Measurements from ENCODE around the gene FFAR2.
A peak's percentile ranks its signal among the peaks of the same experiment; 100 is the strongest.

FFAR2 gene

DNA sequence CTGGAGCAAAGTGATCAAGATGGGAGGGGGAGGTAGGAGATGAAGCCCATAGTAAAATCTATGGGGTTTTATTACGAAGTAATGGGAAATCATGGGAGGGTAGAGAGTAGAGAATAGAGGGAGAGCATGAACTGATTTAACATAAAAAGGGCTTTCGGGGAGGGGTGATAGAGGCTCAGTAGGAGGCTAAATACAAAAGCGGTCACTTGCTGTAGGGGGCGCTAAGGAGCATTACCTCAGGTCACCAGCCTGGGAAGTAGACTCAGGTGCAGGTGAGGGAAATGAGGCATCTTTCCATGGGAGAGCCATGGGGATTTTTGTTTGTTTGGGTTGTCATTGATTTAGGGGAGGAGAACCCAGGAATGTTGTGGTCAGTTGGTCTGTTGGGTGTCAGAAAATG is 28.1 kb downstream of the FFAR2 start:
- no peak for DNase-seq (ENCODE audit: low read depth)
- TF ChIP-seq, protein P1, sequence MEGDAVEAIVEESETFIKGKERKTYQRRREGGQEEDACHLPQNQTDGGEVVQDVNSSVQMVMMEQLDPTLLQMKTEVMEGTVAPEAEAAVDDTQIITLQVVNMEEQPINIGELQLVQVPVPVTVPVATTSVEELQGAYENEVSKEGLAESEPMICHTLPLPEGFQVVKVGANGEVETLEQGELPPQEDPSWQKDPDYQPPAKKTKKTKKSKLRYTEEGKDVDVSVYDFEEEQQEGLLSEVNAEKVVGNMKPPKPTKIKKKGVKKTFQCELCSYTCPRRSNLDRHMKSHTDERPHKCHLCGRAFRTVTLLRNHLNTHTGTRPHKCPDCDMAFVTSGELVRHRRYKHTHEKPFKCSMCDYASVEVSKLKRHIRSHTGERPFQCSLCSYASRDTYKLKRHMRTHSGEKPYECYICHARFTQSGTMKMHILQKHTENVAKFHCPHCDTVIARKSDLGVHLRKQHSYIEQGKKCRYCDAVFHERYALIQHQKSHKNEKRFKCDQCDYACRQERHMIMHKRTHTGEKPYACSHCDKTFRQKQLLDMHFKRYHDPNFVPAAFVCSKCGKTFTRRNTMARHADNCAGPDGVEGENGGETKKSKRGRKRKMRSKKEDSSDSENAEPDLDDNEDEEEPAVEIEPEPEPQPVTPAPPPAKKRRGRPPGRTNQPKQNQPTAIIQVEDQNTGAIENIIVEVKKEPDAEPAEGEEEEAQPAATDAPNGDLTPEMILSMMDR (conservative IDR thresholded peaks at IDR 0.05; ENCODE audit: low read depth, low read length), result peak; percentile 36
- no peak overlapping the region for H3K4me3 ChIP-seq (ENCODE audit: low read length)

DNA sequence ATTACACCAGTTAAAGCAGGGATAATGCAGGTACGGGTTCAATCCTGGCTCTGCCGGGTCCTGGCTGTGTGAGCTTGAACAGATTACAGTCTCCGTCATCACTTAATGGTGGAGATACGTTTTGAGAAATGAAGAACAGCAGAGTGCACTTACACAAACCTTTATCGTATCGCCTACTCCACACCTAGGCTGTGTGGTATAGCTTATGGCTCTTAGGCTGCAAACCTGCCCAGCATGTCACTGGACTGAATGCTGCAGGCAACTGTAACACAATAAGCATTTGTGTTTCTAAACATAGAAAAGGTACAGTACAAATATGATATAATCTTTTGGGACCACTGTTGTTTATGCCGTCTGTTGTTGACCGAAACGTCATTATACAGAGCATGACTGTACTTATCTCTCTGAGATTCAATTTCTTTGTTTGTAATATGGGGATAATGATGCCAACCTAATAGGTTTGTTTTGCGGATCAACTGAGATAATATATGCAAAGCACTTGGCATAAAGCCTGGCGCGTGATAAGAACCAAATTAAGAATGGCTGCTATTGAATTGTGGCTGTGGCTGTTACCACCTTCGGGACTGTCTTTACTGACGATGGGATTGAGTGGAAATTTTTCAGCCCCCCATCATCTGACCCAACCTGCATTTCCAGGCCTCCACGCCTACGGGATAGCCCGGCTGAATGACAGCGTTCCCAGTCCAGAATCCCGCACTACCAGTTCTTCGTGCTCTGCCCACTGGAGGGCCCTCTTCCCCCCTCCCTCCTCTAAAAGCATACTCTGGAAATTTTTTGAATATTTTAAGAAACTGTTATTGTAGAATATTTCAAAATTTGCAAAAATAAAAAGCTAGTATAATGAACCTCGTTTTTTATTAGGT is 31.0 kb downstream of the FFAR2 start:
- DNase-seq (ENCODE audit: low read depth), result no peak

DNA sequence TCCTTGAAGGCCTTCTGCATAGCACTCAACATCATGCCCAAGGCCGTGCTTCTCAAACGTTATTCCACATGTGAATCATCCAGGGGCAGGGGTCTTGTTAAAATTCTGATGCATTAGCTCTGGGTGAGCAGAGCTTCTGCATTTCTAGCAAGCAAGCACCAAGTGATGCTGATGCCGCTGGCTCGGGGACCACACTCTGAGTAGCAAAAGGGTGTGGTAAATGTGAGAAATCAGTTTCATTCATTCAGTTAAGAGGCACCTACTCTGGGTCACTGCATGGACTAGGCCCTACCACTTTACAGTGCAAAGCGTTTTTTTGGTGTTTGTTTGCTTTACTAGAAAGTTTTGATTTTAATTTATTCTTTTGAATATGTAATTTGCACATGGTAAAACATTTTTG is 35.0 kb downstream of the FFAR2 start:
- no peak for DNase-seq (ENCODE audit: low read depth)
- no peak overlapping the region for H3K4me3 ChIP-seq (ENCODE audit: low read length)
- TF ChIP-seq, protein P1 (conservative IDR thresholded peaks at IDR 0.05; ENCODE audit: low read depth, low read length), result no peak

More for the DNA sequence above, 31.0 kb downstream of the FFAR2 start:
- no peak overlapping the region for H3K4me3 ChIP-seq (ENCODE audit: low read length)
- TF ChIP-seq, protein P1 (conservative IDR thresholded peaks at IDR 0.05; ENCODE audit: low read depth, low read length), result peak; percentile 3

DNA sequence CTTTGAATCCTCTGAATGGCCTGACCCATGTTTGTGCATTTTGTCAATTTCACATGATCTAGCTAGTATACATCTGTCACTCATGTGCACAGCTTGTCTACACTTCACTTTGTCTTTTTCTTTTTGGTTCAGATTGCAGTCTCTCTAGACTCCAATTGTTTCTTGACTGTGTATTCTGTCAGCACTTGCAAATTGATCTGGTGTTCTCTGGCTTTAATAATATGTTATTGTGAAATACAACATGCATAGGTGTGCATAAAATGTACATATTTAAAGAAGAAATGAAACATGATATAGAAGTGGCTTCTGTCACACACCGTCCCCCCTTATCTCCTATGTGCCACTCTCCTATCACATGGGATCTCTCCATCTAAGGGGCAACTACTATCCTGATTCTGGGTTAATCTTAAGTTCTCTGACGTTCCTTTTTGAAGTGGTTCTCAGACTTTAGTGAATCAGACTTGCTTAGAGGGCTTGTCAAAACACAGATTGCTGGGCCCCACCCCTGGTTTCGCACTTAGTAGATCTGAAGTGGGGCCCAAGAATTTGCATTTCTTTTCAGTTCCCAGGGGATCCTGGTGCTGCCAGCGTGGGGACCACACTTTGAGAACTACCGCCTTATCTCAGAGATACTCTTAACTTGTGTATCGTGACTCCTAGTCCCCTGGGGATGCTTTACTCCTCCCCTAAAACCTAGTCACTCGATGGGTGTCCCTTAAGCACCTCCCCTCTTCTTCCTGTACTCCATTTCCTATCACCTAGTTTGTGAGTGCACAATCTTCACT is 36.4 kb downstream of the FFAR2 start:
- TF ChIP-seq, protein P1 (conservative IDR thresholded peaks at IDR 0.05; ENCODE audit: low read depth, low read length), result no peak
- H3K4me3 ChIP-seq (ENCODE audit: low read length), result no peak overlapping the region
- no peak for DNase-seq (ENCODE audit: low read depth)

DNA sequence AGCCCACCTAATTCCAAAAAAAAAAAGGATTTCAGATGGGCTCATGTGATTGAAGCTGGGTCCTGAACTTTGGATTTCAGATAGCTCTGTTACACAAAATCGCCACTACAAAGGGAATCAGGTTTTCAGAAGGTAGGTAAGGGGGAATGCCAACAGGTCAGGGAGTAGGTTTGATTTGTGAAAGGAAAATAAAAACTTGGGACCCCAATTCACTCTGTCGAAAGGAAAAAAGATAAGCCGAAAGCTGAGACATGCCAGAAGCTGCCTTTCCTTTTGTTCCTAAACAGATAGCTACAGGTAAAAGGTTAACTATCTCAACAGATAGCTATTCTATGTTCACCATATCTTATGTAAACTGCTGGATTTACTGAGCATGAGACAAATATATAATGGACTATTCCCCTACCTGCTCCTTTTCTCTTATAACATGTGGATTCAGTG is 38.2 kb downstream of the FFAR2 start:
- TF ChIP-seq, protein P1 (conservative IDR thresholded peaks at IDR 0.05; ENCODE audit: low read depth, low read length), result no peak
- H3K4me3 ChIP-seq (ENCODE audit: low read length), result no peak overlapping the region
- DNase-seq (ENCODE audit: low read depth), result no peak

DNA sequence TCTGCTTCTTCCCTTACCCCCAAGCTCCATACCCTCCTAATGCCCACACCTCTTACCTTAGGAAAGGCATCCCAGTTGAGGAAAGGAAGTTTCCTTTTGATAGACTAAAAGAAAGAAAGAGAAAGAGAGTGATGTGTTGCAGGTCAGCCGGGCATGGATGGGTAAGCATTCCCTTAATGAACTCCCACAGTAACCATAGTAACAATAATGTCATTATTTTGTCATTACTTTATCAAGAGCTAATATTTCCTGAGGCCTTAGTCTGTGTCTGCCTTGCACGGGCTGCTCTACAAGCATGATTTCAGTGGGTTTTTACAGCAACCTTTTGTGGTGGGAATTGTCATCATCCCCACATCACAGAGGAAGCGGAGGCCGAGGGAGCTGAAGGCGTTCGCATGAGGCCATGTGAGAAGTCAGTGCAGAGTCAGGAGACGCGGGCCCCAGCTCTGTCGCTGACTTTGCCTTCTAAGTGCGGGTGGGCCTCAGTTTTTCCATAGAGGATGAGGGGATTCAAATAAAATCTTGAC is 39.7 kb downstream of the FFAR2 start:
- TF ChIP-seq, protein P1 (conservative IDR thresholded peaks at IDR 0.05; ENCODE audit: low read depth, low read length), result no peak
- H3K4me3 ChIP-seq (ENCODE audit: low read length), result no peak overlapping the region
- DNase-seq (ENCODE audit: low read depth), result no peak
